K562 (cell line): Measurements from ENCODE around the gene KAZN. TPM values are rescaled to one million over a fixed set of nuclear protein-coding genes. Genes with fewer than 3 reads are reported as not detected.

ENCODE experiments used
- FOSL1 ChIP-seq: fragments of 200-800 bp; sonication (Bioruptor generic); conservative IDR thresholded peaks from 2 replicates; pipeline ENCODE4 v1.6.1; 2016; ENCODE audit warnings: missing genetic modification characterization, missing compliant biosample characterization
- polyA plus RNA-seq, 8 experiments: library from polyadenylated mRNA; depleted of rRNA in 4 of 8; stranded (reverse) in 5 of 8; unstranded in 3 of 8; fragments of >200 nt; fragmentation: Nextera tagmentation in 2 of 8; fragmentation: Illumina TruSeq in 1 of 8; extraction: Ambion mirVana in 2 of 8; extraction: Trizol in 1 of 8; gene quantifications; 2 replicates each; pipeline versions ENCODE4 v1.2.1 to v1.2.3, GENCODE V29; 2011 to 2014; ENCODE audit warnings: inconsistent platforms in 1 of 8, missing spikeins in 1 of 8
- total RNA-seq, 7 experiments: library from RNA; depleted of rRNA in 6 of 7; stranded (reverse); fragments of >200 nt in 6 of 7; fragmentation: Illumina TruSeq in 2 of 7; extraction: Trizol in 2 of 7; gene quantifications; 2 replicates each; pipeline versions ENCODE4 v1.2.1 to v1.2.3, GENCODE V29; 2011 to 2021; ENCODE audit warnings: low replicate concordance in 1 of 7
- TF ChIP-seq, protein P1 (sequence below): fragments of 450-650 bp; IDR thresholded peaks from 2 replicates; pipeline ENCODE4 v1.7.1; 2018; ENCODE audit warnings: mild to moderate bottlenecking, low read depth; ENCODE audit not compliant: partially characterized antibody
- TF ChIP-seq, protein P2 (sequence below), 2 experiments: fragments of 450-650 bp; formaldehyde crosslinking in 1 of 2; IDR thresholded peaks; 2 replicates each; pipeline versions ENCODE4 v1.4.0 to v1.6.1; 2014 to 2020; ENCODE audit warnings: mild to moderate bottlenecking in 2 of 2, borderline replicate concordance in 1 of 2, low read depth in 1 of 2

The KAZN gene
- total and polyA plus RNA-seq, 9 of the 15 experiments (the other 6 are each of a cell fraction or from before 2014, with no cell fraction given) = 2.1 to 21.6 (median 5.4) TPM

DNA sequence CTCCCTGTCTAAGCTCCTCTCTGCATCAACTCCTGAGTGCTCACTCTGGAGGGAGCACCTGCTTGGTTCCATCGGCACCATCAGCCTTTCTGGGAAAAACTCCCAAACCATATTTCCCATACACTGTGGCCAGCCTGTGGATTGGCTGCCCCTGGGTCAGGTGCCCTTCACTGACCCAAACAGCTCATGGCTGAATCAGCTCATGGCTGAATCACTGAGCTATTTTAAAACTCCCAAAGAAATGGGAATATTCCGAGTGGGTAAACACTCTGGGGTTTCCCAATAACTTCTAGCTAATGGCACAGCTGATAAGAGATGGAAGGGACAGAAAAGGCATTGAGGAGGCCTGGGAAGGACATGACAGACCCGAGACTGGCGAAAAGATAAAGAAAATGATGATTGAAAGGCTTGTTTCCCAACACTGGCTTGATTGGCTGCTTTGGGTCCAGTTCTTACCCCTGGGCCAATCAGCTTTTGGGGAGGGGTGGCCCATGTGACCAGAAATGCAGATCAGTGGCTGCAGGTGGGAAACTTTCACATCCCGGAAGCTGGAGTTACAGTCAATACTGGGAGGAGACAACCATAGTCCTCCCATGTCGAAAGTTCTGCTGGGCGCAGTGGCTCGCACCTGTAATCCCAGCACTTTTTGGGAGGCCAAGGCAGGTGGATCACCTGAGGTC is 37.3 kb upstream of the KAZN start (continued):
- TF ChIP-seq, protein P1, sequence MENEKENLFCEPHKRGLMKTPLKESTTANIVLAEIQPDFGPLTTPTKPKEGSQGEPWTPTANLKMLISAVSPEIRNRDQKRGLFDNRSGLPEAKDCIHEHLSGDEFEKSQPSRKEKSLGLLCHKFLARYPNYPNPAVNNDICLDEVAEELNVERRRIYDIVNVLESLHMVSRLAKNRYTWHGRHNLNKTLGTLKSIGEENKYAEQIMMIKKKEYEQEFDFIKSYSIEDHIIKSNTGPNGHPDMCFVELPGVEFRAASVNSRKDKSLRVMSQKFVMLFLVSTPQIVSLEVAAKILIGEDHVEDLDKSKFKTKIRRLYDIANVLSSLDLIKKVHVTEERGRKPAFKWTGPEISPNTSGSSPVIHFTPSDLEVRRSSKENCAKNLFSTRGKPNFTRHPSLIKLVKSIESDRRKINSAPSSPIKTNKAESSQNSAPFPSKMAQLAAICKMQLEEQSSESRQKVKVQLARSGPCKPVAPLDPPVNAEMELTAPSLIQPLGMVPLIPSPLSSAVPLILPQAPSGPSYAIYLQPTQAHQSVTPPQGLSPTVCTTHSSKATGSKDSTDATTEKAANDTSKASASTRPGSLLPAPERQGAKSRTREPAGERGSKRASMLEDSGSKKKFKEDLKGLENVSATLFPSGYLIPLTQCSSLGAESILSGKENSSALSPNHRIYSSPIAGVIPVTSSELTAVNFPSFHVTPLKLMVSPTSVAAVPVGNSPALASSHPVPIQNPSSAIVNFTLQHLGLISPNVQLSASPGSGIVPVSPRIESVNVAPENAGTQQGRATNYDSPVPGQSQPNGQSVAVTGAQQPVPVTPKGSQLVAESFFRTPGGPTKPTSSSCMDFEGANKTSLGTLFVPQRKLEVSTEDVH = no peak
- TF ChIP-seq, protein P2, sequence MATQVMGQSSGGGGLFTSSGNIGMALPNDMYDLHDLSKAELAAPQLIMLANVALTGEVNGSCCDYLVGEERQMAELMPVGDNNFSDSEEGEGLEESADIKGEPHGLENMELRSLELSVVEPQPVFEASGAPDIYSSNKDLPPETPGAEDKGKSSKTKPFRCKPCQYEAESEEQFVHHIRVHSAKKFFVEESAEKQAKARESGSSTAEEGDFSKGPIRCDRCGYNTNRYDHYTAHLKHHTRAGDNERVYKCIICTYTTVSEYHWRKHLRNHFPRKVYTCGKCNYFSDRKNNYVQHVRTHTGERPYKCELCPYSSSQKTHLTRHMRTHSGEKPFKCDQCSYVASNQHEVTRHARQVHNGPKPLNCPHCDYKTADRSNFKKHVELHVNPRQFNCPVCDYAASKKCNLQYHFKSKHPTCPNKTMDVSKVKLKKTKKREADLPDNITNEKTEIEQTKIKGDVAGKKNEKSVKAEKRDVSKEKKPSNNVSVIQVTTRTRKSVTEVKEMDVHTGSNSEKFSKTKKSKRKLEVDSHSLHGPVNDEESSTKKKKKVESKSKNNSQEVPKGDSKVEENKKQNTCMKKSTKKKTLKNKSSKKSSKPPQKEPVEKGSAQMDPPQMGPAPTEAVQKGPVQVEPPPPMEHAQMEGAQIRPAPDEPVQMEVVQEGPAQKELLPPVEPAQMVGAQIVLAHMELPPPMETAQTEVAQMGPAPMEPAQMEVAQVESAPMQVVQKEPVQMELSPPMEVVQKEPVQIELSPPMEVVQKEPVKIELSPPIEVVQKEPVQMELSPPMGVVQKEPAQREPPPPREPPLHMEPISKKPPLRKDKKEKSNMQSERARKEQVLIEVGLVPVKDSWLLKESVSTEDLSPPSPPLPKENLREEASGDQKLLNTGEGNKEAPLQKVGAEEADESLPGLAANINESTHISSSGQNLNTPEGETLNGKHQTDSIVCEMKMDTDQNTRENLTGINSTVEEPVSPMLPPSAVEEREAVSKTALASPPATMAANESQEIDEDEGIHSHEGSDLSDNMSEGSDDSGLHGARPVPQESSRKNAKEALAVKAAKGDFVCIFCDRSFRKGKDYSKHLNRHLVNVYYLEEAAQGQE (IDR thresholded peaks at IDR 0.05; ENCODE audit: borderline replicate concordance) = no peak
- TF ChIP-seq, protein P2 (CRISPR knock-in tag; IDR thresholded peaks at IDR 0.05; ENCODE audit: low read depth) = no peak
- TF ChIP-seq FOSL1 (tag) = peak; percentile 58
